KOPT-K1 (cell line): Measurements from ENCODE around the gene UQCC2.

Experiments
- H3K27ac ChIP-seq: fragments of 200-600 bp; sonication (generic); 2 replicates; pipeline ENCODE4 v1.5.1; 2016; ENCODE audit warnings: antibody characterized with exemption, mild to moderate bottlenecking, low read depth, low read length; ENCODE audit not compliant: poor library complexity, severe bottlenecking
- H3K36me3 ChIP-seq: fragments of 200-600 bp; sonication (generic); 2 replicates; pipeline ENCODE4 v1.5.1; 2017; ENCODE audit warnings: antibody characterized with exemption, mild to moderate bottlenecking, low read length, moderate library complexity; ENCODE audit not compliant: insufficient read depth
- H3K9me3 ChIP-seq: fragments of 200-600 bp; sonication (generic); 2 replicates; pipeline ENCODE4 v1.5.1; 2017; ENCODE audit warnings: antibody characterized with exemption, low read length, mild to moderate bottlenecking; ENCODE audit not compliant: insufficient read depth, poor library complexity, severe bottlenecking

Gene UQCC2

GRCh38 chr6:33661106-33661838, 50.2 kb downstream of the UQCC2 start:
- H3K9me3 ChIP-seq, result no peaks in the 10 kb centered on the region
- H3K36me3 ChIP-seq, result peaks cover 97% of the 10 kb centered on the region
- H3K27ac ChIP-seq, result no peak overlapping the region

- H3K36me3 ChIP-seq, result peaks cover 97% of the 10 kb centered on the region
- H3K27ac ChIP-seq, result no peak overlapping the region
- H3K9me3 ChIP-seq, result no peaks in the 10 kb centered on the region
Measured at GRCh38 chr6:33659986-33660385, 51.5 kb downstream of the UQCC2 start.

- Histone ChIP-seq H3K9me3 (no peaks in the 10 kb centered on the region), H3K36me3 (peaks cover 95% of the 10 kb centered on the region), H3K27ac (no peak overlapping the region)
Measured at GRCh38 chr6:33658982-33659689, 52.4 kb downstream of the UQCC2 start.

GRCh38 chr6:33656844-33657243, 54.7 kb downstream of the UQCC2 start:
- Histone ChIP-seq H3K9me3 (no peaks in the 10 kb centered on the region), H3K27ac (no peak overlapping the region), H3K36me3 (peaks cover 82% of the 10 kb centered on the region)

- Histone ChIP-seq H3K36me3 (peaks cover 79% of the 10 kb centered on the region), H3K9me3 (no peaks in the 10 kb centered on the region), H3K27ac (no peak overlapping the region)
Measured at GRCh38 chr6:33654831-33655554, 56.5 kb downstream of the UQCC2 start.

GRCh38 chr6:33652002-33652401, 59.5 kb downstream of the UQCC2 start:
- Histone ChIP-seq H3K9me3 (no peaks in the 10 kb centered on the region), H3K27ac (no peak overlapping the region), H3K36me3 (peaks cover 76% of the 10 kb centered on the region)

GRCh38 chr6:33651403-33651802, 60.1 kb downstream of the UQCC2 start:
- no peaks in the 10 kb centered on the region for H3K9me3 ChIP-seq
- H3K36me3 ChIP-seq, result peaks cover 75% of the 10 kb centered on the region
- no peak overlapping the region for H3K27ac ChIP-seq
